Embryonic facial prominence (tissue), 1 donor: ENCODE results near the gene DNAJB12.
"Not testable (repeated sequence)": the region's sequence is repeated elsewhere in the genome, so short reads cannot be mapped to it uniquely, and the experiment has no call there.

ENCODE experiments used
- DNase-seq: peaks from one replicate; pipeline ENCODE4 v3.0.0-alpha.2; 2016; ENCODE audit errors: extremely low spot score

Gene DNAJB12

GRCh38 chr10:72316748-72317435 lies 37.8 kb downstream of the DNAJB12 start:
- no peak for DNase-seq

- DNase-seq, result no peak
These were observed 38.4 kb downstream of the DNAJB12 start for GRCh38 chr10:72316386-72316700.

DNA sequence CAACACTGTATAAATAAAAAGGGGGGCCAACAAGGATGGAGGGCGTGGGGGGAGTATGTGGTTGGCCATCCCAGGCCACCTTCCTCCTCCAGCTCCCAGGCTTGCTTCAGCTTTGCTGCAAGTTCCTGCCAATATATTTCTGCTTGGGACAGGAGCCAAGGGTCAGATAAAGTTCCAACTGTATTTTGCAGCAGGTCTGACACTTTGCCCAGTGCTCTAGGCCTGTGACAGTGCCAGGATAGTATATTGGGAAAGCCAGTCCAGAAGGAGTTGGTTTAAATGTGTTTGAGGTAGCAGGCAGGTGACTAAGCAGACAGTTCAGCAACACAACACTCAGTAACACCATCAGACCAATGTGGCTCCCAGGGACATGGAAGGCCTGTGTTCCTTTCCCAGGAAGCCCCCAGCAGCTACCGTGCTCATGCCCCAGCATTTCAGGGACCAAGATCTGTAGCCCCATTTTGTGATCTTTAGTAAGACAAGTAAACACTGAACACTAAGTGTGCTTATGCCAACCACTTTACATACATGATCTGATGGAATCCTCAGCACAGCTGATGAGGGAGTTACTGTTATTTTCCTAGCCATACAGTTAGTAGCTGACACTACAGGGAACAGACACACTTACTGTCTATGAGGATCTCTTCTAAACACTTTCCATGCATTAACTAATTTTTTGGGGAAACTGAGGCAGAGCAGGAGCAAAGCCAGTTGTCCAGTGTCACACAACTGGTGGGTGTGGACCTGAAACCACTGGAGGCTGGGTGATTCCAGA lies 38.9 kb downstream of the DNAJB12 start:
- DNase-seq, result no peak

DNA sequence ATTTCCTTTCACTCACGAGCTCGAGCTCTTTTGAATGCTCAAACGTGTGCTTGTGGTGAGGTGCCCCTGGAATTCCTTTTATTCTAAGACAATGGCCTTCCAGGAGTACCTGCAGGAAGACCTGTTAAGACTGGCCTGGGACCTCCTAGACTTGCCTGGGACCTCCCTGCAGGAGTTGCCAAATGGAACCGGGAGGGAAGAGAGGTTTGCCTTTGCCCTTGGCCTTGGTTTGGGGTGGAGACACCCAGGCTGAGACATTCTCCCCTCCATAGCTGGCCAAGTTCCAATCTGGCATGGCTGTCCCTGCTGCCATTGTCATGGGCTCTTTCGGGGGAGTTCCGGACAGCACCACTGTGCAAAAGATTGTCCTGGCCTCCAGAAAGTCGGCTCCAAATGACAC lies 39.7 kb downstream of the DNAJB12 start:
- no peak for DNase-seq

- DNase-seq, result no peak
These were observed 40.5 kb downstream of the DNAJB12 start for GRCh38 chr10:72314263-72314662.

DNA sequence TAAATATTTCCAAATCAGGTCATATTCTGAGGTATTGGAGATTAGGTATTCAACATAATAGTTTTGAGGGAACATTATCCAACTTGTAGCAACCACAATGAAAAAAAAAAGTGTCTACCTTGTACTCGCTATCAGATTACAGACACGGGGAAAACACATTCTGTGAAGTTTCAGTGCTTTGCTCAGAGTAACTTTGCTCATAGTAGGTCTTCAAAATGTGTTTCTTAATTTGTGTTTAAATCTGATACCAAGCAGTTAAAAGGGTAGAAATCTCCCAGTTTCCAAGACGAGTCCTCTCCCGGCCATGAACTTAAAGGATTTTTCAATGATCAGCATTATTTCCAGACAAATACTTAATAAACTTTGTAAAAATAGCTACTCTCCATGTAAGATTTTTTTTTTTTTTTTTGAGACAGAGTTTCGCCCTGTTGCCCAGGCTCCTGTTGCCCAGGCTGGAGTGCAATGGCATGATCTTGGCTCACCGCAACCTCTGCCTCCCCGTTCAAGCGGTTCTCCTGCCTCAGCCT lies 41.8 kb downstream of the DNAJB12 start:
- DNase-seq, result no peak

GRCh38 chr10:72311667-72312066 lies 43.1 kb downstream of the DNAJB12 start:
- no peak for DNase-seq

DNA sequence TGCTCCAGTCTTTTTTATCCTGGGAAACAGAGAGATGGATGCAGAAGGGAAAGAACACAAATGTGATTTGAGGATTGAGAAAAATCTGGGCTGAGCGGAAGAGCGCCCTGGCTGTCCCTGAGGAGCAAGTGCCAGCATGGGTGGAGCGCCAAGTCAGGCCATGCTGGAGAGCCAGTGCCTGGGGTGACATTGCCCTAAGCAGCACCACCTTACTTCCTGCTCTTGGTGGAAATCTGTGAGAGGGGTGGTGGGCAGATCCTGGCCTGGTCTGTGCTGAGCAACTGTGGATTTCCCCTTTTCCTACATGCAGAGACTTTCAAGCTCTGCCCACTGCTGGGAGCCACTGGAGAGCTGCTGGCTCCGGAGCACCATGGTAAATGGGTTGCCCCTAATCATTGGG lies 44.1 kb downstream of the DNAJB12 start:
- DNase-seq, result no peak

DNA sequence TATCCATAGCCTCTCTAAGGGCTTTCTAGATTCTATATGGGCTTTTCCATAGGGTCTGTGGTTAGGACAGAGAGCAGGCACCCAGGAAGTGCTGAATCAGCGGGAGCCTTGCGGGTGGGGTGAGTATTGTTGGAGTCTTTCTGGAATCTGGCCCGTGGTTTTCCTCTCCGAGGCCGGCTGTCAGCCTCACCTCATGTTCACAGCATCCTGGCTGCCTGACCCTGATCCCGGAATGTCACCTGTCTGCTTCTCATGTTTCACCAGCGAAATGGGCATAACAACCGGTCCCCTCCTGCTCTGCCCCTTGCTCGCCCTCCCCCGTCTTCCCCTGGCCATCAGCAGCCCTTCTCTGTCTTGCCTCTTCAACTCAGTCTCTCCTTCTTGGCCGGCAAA lies 44.5 kb downstream of the DNAJB12 start:
- DNase-seq, result no peak

GRCh38 chr10:72309290-72310240 lies 45.2 kb downstream of the DNAJB12 start:
- no peak for DNase-seq

GRCh38 chr10:72308320-72308987 lies 46.3 kb downstream of the DNAJB12 start:
- no peak for DNase-seq

- not testable (repeated sequence) for DNase-seq
These were observed 47.0 kb downstream of the DNAJB12 start for GRCh38 chr10:72307711-72308110.

DNA sequence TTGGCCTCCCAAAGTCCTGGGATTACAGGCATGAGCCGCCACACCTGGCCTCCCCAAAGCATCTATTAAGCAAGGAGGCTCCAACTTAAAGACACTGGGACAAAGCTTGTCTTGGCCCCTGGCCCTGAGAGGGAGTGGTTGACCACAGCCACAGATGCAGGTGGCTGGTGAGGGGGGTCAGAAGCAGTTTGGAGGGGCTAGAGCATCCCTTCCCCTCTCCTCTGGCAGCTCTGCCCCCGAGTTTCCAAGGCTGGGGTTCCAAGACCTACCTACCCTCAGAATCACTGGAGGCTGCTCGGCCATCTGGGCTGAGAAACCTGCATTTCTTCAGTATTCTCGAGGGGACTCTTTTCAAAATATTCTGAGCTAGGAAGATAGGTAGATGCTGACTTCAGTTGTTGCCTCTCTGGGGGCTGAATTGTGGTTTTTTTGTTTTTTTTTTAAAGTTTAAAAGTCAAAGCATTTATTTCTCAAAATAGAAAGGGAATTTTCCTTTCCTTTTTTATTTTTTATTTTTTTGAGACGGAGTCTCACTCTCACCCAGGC lies 48.4 kb downstream of the DNAJB12 start:
- no peak for DNase-seq

- DNase-seq, result no peak
These were observed 51.1 kb downstream of the DNAJB12 start for GRCh38 chr10:72303424-72304128.

GRCh38 chr10:72298592-72299519 lies 55.9 kb downstream of the DNAJB12 start:
- DNase-seq, result no peak

- peak; percentile 90 for DNase-seq
These were observed 56.7 kb downstream of the DNAJB12 start for GRCh38 chr10:72297805-72298591.

DNA sequence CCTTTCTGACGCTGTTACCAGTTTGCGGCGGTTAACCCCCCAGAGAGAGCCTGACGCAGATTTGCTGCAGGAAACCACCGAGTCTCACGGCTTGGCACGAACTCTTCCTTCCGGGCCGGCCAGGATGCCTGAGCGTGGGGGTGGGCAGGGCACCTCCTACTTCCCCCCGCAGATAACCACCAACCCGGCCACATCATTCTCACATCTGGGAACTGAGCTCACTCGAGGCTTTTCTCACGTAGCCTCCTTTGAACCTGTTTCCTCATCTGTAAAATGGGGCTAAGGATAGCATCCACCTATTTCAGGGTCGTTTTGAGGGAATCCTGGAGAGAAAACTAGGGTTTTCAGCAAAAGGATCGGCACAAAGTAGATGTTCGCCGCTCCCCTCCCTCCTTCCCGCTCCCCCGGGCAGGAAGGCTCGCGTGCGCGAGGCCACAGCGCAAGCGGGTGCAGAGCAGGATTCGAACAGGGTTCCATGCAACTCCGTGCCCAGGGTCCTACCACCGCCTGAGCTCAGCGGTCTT lies 57.4 kb downstream of the DNAJB12 start:
- DNase-seq, result no peak

- DNase-seq, result not testable (repeated sequence)
These were observed 57.9 kb downstream of the DNAJB12 start for GRCh38 chr10:72296829-72297280.
